T47D (cell line): Measurements from ENCODE around the gene AKT1.

Experiments
- DNase-seq, 2 experiments: peaks; one replicate each; pipeline versions ENCODE4 v3.0.0 to v3.0.0-alpha.2; 2011 to 2012; ENCODE audit warnings: low read depth in 1 of 2, low spot score in 1 of 2
- JUND ChIP-seq: IDR thresholded peaks from 2 replicates; pipeline ENCODE4 v1.6.1; 2012; ENCODE audit warnings: low read depth
- in situ Hi-C: cut with HindIII; loops from 2 replicates; pipeline ENCODE4 v1.10.0; 2016; ENCODE audit warnings: low sequenced_read_pairs, low pct_unique_long_range_greater_than_20kb

AKT1 gene

GRCh38 chr14:104776481-104776880 is 19.1 kb downstream of the AKT1 start:
- in situ Hi-C loops = no loop called here

DNA sequence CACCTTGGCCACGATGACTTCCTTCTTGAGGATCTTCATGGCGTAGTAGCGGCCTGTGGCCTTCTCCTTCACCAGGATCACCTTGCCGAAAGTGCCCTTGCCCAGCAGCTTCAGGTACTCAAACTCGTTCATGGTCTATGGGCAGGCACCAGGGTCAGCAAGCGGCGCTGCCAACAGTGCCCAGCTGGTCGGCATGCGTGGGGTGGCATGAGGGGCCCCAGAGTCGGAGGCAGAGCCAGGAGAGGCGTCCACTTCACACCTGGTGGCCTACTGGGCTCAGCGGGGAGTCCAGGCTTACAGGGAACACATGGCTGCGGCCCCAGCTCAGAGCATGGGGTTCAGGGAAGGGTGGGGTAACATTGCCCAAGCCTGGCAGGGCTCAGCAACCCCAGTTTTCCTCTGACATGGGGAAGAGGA is 20.5 kb downstream of the AKT1 start:
- in situ Hi-C loops = no loop called here
- no peak for DNase-seq
- no peak for TF ChIP-seq JUND

More at GRCh38 chr14:104776481-104776880, 19.1 kb downstream of the AKT1 start:
- no peak for TF ChIP-seq JUND
- DNase-seq = no peak

GRCh38 chr14:104774453-104775072 is 21.0 kb downstream of the AKT1 start:
- TF ChIP-seq JUND = no peak
- peak; percentile 82 to 91 for DNase-seq
- in situ Hi-C loops = no loop called here

- no peak for DNase-seq
- no peak for TF ChIP-seq JUND
- in situ Hi-C loops = no loop called here
Measured at GRCh38 chr14:104773505-104774452, 21.8 kb downstream of the AKT1 start.

- TF ChIP-seq JUND = no peak
- in situ Hi-C loops = no loop called here
- no peak for DNase-seq
Measured at GRCh38 chr14:104772707-104773504, 22.6 kb downstream of the AKT1 start.

- in situ Hi-C loops = no loop called here
- no peak for TF ChIP-seq JUND
- peak in 1 of 2 experiments; percentile 56 for DNase-seq
Measured at GRCh38 chr14:104771918-104772706, 23.4 kb downstream of the AKT1 start.

- no peak for DNase-seq
- no peak for TF ChIP-seq JUND
- in situ Hi-C loops = no loop called here
Measured at GRCh38 chr14:104771374-104771773, 24.2 kb downstream of the AKT1 start.

DNA sequence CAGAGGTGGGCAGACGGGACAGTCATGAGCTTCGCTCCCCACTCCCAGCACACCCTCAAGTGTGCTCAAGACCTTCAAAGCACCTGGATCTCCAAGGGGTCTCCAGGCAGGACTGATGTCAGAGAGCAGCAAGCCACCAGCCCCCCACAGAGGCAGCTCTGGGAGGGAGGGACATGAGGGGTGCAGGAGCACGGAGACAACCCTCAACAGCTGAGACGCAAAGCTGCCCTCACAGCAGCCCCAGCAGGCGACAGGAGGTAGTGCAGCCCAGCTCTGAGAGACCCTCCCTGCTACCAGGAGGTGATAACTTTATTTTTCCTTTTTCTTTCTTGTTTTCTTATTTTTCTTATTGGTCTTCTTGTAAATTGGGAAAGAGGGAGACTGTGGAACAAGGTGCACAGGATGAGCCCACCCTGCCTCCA is 24.7 kb downstream of the AKT1 start:
- DNase-seq = no peak
- TF ChIP-seq JUND = no peak
- in situ Hi-C loops = no loop called here

DNA sequence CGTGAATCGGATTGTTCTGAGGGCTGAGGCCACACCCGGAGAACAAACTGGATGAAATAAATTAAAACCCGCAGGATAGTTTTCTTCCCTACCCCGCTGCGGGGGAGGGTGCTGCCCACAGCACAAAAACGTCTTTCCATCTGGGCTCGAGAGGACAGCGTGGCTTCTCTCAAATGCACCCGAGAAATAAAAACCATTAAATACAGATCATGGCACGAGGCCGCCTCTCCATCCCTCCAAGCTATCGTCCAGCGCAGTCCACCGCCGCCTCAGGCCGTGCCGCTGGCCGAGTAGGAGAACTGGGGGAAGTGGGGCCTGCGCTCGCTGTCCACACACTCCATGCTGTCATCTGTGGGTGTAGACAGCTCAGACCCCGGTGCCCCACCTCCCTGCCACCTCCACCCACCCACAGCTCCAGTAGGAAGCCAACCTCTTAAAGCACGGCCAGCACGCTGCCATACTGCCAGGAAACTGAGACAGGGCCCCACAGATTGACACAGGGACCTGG is 25.4 kb downstream of the AKT1 start:
- no peak for DNase-seq
- TF ChIP-seq JUND = no peak
- in situ Hi-C loops = no loop called here

DNA sequence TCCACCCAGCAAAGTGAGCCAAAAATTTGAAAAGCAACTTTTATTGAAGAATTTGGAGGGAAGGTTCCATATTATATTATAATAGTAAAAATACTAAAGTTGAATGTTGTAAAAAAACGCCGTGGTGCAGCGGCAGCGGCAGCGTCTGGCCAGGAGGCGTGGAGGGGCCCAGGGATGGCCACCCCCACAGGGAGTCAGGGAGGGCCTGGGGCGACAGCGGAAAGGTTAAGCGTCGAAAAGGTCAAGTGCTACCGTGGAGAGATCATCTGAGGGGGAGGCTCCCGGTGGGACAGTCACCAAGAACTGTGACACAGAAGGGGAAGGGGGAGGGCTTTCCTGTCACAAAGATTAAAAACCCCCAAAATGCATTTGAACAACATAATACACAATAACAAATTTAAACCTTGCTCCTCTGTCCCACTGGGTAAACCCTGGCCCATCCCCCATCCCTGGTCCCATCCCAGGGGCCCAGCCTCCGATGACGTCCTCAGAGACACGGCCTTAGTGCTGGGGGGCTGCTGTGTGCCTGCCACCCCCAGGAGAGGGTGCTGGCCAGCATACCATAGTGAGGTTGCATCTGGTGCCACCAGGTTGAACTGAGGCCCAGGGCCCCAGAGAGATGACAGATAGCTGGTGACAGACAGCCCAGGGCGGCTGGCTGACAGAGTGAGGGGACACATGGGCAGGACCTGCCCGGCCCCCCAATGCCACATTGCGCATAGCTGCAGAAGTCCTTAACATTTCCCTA is 26.1 kb downstream of the AKT1 start:
- DNase-seq = no peak
- in situ Hi-C loops = no loop called here
- no peak for TF ChIP-seq JUND
